Upper lobe of left lung (tissue), 4 donors: ENCODE measurements around the gene ASPA.

Experiments
- CTCF ChIP-seq, 6 experiments: fragments of 450-650 bp in 4 of 6; fragments of 200-600 bp in 2 of 6; sonication (generic) in 2 of 6; IDR thresholded peaks; one replicate each; pipeline ENCODE4 v1.5.1; 2016 to 2019; ENCODE audit warnings: antibody characterized with exemption in 6 of 6
- EP300 ChIP-seq, 4 donors: sonication (generic); formaldehyde crosslinking; IDR thresholded peaks; one replicate each; pipeline ENCODE4 v1.5.1; 2017; ENCODE audit warnings: antibody characterized with exemption in 4 of 4, control low read depth in 2 of 4
- POLR2A ChIP-seq, 4 donors: fragments of 450-650 bp; IDR thresholded peaks; one replicate each; pipeline ENCODE4 v1.5.1; 2016 to 2017; ENCODE audit warnings: antibody characterized with exemption in 4 of 4, mild to moderate bottlenecking in 2 of 4
- POLR2AphosphoS5 ChIP-seq, 2 donors: sonication (generic); formaldehyde crosslinking; IDR thresholded peaks; one replicate each; pipeline ENCODE4 v1.5.1; 2017; ENCODE audit warnings: antibody characterized with exemption in 2 of 2

GRCh38 chr17:3503285-3503684, 27.5 kb downstream of the ASPA start:
- no peak for TF ChIP-seq CTCF (IDR thresholded peaks at IDR 0.05)
- TF ChIP-seq POLR2A (IDR thresholded peaks at IDR 0.05), result no peak
- TF ChIP-seq POLR2AphosphoS5 (IDR thresholded peaks at IDR 0.05), result no peak
- TF ChIP-seq EP300 (IDR thresholded peaks at IDR 0.05), result no peak
